HTR-8/SVneo (cell line): Measurements from ENCODE around the gene ZBTB1.
A peak's percentile ranks its signal among the peaks of the same experiment; 100 is the strongest.

Experiments
- DNase-seq: peaks from one replicate; pipeline ENCODE4 v3.0.0; 2011; ENCODE audit warnings: low spot score, mixed read lengths; ENCODE audit not compliant: insufficient read length
- FAIRE-seq: peaks from 2 replicates; lab custom pipeline; 2011; peaks lifted over from hg19 to GRCh38; lab: Jason Lieb, UNC

Gene ZBTB1, protein sequence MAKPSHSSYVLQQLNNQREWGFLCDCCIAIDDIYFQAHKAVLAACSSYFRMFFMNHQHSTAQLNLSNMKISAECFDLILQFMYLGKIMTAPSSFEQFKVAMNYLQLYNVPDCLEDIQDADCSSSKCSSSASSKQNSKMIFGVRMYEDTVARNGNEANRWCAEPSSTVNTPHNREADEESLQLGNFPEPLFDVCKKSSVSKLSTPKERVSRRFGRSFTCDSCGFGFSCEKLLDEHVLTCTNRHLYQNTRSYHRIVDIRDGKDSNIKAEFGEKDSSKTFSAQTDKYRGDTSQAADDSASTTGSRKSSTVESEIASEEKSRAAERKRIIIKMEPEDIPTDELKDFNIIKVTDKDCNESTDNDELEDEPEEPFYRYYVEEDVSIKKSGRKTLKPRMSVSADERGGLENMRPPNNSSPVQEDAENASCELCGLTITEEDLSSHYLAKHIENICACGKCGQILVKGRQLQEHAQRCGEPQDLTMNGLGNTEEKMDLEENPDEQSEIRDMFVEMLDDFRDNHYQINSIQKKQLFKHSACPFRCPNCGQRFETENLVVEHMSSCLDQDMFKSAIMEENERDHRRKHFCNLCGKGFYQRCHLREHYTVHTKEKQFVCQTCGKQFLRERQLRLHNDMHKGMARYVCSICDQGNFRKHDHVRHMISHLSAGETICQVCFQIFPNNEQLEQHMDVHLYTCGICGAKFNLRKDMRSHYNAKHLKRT

DNA sequence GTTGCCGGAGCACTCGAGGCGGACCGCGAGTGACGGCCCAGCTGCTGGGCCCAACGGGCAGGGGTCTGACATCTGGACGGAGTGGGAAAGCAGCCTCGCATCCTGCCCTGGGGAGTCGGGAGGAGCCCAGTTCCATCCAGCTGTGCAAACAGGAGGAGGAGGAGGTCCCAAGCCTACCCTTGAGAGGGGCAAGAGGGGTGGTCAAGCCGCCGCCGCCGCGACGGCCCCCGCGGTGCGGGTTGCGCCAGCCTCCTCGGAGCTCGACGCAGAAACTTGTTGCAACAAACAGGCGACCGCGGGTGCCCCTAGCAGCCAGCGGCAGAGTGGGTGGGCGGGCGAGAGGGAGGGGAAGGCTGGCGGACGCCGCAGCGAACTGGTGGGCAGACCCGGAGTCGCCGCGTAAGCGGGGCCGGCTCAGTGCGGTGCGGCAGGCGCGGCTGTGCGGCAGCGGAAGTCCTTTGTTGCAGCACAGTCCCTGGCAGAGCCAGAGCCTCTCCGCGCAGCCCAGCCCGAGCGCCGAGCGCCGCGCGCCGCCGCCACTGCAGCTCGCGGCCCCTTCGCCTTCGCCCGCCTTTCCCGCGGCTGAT is at the start of gene ZBTB1:
Gene ZBTB1, plus strand, starts transcription at position 461 of the 587 bp plus-strand sequence. CDS start 16,735 bp downstream, outside the sequence.
- DNase-seq (peak; percentile 87), FAIRE-seq (no peak)

DNA sequence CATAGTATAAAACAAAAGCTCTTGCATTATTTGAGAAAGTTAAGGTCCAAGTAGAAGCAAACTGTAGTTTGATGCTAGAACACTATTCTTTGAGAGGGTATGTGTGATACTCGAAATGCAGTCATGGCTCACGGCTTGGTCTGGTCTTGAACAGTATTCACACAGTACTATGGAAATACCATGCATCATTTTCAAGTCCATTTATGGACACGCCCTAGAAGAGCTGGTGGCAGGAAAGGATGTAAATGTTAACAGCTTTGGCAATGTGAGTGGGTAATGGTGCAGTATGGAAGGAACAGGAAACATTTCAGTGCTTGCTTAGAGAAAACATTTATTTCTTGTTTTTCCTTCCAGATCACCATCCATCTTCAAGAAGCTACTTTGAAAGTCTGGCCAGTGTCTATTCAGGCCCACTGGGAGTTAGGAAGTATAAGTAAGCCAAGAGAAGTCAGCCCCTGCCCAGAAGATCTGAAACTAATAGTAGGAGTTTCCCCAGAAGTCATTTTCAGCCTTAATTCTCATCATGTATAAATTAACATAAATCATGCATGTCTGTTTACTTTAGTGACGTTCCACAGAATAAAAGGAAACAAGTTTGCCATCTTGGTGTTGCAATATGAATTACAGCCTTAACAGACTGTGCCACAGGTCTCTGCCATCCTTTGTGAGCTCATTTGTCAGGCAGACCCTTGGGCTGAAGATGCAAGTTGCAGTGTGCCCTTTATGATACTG is 45.0 kb upstream of the ZBTB1 start:
- FAIRE-seq = peak; percentile 92

DNA sequence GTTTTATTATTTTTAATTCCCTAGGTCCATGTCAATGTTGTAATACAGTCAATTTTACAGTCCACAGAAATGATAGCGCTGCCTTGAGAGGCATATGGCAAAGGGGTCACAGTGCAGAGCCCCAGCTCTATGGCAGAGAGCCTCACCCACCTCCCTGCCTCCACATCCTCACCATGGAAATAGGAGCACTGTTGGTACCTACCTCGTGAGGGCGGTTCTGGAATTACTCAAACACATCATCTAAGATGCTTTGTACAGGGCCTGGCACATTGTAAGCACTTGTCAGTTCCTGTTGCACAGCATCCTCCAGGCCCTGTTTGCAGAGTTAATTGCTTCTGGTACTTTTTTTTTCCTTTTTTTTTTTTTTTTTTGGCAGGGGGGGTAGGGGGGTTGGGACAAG is 43.3 kb upstream of the ZBTB1 start:
- FAIRE-seq (peak; percentile 88), DNase-seq (no peak)

More for the DNA sequence above, 45.0 kb upstream of the ZBTB1 start:
- DNase-seq = no peak

DNA sequence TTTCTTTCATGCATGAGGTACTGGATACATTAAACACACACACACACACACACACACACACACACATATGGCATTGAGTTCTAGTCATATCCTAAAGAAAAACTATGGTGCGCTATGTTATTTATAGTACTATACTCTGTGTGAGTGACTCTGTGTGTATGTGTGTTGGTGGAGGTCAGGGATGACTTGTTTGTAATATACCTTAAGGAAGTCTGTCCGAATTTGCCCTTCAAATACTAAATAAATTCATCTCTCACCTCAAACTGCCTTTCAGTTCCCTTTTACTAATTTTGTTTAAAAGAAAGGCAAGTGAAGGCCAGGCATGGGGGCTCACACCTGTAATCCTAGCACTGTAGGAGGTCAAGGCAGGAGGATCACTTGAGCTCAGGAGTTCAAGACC is 41.4 kb upstream of the ZBTB1 start:
- FAIRE-seq = peak; percentile 92
- DNase-seq = no peak

DNA sequence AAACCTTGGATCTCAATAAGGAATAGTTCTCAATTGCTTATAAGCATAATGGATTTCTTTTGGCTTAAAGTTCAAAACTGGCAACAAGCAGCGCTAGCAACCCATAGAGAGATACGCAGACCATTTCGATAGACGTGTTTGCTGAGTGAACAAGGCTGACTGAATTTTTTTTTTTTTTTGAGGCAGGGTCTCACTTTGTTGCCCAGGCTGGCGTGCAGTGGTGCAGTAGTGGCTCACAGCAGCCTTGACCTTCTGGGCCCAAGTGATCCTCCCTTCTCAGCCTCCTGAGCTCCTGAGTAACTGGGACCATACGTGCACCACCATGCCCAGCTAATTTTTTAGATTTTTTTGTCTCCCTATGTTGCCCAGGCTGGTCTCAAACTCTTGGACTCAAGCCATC is 40.7 kb upstream of the ZBTB1 start:
- FAIRE-seq (no peak), DNase-seq (no peak)

DNA sequence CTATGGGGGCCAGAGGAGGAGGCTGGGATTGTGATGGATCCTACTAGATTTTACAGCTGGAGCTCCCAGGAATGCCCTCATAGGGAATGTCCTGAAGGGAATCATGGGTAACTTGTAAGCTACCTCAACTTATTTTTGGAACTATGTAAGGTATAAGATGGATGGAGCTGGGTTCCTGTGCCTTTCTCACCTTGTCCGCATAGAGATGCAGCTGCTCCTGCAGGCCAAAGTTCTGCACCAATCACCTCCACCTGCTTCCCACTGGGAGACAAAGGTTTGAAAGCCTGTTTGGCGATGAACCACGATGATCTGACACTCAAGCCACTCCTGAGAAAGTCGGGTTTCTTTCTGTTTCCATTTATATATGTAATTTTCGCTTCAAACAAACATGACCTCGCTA is 39.9 kb upstream of the ZBTB1 start:
- DNase-seq (peak; percentile 69), FAIRE-seq (no peak)

DNA sequence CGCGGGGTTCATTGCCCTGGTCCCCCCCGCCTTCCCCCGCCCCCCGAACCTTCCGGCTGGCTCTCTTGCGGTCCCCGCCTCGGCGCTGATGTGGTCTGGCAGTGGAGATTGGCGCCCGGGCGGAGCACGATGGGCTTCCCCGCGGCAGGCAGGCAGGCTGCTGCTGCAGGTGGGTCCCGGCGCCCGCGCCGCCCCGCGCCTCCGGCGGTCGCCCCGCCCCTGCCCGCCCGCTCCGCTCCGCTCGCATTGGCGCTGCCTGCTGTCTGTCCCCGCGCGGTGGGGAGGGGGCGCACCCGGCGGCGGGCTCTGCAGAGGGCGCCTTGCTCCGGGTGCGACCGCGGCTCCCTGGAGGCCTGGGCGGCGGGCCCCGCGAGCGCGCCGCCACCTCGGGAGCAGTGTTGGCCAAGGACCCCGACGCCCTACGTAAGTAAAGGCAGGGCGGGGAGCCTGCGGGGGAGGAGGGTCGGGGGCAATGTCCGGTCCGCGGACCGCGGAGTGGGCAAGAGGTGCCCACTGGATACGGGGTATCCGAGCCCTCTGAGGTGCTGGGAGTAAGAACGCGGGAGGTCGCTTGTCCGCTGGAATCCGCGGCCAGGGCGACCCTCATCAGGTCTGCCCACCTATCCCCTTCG is 39.3 kb upstream of the ZBTB1 start, which contains the start of gene AKAP5:
Gene AKAP5, plus strand, starts transcription at position 309 of the 632 bp plus-strand sequence. CDS start 2,896 bp downstream, outside the sequence.
- peak; percentile 99 for DNase-seq
- peak; percentile 99 for FAIRE-seq

DNA sequence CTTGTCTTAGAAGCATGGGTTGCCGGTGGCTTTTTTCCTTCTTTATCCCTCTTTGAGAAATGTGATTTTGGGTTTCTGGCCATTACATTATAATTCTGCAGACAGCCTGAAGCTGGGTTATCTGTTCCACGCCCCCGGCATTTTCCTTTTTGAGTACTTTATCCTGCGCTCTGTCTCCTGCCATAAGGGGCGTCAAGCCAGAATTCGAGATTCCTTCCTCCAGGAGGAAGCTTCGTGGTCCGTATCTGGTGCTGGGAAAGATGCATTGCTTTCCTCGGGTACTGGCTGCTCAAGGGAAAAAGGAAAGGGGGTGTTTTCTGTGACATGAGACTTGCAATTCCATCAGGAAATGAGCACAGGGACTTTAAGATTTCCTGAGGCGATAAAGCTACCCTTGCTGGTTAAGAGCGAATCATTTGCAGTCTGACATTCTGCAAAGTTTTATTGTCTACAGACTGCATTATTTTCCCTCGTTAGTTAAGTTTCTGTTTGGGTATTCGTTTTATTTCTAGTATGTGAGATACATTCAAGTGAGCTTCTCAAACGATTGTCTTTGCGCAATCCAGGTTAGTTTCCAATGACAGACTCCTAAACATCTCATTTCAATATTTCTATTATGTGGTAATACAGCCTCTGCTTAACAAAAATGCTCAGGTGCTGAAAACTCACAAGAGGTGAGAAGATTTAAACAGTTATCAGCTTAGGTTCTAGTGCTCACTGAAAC is 38.6 kb upstream of the ZBTB1 start:
- DNase-seq (peak; percentile 90), FAIRE-seq (no peak)

DNA sequence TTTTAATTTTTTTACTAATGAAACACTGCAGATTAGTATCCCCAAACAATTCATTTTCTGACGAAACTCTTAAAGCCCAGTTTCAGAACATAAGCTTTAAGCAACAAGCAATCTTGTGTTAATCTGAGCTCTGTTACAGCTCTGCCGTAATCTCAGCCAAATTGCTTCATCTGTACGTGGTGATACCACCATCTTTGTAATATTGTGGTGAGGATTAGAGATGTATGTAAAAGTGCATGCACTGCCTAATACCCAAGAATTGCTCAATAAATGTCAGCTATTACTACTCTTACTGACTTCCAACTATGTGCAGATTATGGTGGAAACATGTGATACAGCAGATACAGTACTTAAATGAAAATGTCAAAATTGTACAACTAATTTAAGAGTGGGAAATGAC is 37.5 kb upstream of the ZBTB1 start:
- peak; percentile 99 for FAIRE-seq

DNA sequence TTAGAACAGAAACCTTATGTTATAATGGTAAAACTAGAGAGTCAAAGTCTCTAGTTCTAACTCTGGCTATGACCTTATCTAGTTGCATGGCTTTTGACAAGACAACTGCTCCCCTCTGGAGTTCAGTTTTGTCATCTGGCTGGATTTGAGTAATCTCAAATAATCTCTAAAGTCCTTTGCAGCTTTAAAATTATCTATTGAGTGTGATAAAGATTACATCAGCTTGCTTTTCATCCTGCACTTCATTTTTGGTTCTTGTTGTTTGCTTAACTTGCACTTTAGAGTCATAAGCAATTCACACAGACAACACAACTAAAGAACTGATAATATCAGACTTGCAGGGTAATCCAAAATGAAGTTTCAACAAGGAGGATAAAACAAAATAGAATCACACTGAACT is 37.0 kb upstream of the ZBTB1 start:
- no peak for DNase-seq
- FAIRE-seq = no peak

More for the DNA sequence above, 37.5 kb upstream of the ZBTB1 start:
- DNase-seq = no peak

DNA sequence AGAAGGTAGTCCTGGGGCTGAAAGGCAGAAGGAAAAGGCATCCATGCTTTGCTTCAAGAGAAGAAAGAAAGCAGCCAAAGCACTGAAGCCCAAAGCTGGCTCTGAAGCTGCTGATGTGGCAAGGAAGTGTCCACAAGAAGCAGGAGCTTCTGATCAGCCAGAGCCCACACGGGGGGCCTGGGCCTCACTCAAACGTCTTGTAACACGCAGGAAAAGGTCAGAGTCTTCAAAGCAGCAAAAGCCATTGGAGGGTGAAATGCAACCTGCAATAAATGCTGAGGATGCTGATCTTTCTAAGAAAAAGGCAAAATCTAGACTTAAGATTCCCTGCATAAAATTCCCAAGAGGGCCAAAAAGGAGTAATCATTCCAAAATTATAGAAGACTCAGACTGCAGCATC is 36.1 kb upstream of the ZBTB1 start:
- no peak for DNase-seq
- no peak for FAIRE-seq

DNA sequence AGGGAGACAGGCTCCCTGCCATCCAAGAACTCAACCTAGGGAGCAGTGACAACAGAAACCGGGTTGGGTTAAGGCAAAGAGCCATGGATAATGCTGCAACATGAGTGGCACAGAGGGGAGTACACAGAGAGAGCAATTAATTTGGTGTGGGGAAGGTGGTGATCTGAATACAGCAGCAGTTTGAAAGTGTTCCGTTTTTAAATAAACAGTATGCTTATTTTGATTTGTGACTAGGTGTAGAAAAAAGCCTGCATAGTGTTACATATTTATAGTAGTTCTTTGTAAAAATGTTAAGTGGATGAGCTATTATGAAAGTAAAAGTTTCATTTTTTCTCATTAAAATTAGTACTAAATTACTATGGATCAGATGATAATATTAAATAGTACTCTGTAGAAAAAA is 30.5 kb upstream of the ZBTB1 start:
- FAIRE-seq = peak; percentile 94
- no peak for DNase-seq

DNA sequence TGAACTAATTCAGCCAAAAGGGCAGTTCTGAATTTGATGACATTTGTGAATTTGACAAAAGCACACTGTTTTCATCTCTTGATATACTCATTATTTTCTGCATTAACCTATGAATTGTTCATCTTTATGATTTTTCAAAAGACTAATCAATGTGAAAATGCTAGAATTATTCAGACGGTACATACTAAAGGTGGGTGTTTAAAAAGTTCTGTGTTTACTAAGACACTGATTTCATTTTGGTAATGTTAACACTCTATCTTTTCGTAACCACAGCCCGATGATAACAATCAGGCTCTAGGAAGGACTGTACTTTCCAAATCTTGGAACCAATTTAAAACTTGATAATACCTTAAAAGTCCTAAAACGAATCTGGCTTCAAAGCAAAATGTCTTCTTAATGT is 29.9 kb upstream of the ZBTB1 start:
- FAIRE-seq (peak; percentile 95), DNase-seq (no peak)

DNA sequence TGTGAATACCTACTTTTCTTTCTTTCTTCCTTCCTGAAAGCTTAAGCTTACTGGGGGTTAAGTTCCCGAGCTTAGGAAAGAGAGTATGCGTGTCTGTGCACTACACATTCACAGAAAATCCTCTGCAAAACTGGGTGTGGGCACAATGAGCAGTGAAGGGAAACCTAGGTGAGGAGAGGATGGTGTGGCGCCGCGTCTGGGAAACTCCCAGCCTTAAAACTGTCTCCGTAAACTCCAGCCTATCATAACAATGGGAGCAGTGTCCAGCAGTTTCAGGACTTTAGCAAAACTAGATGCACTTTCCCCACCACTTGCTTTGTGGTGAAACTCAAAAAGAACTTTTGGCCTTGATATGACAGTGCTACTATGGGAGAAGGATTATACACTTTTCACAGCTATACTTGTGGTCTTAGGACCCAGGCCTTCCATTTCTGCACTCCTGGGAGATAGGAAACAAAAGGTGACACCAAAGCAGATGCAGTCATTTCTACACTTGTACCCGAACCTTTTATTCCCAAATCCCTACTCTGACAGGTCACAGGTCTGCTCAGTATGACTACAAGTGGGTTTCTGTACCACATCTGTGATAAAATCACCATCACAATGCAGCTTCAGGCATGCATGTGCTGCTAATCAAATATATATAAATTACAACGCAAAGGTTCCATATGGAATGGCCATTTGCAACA is 28.8 kb upstream of the ZBTB1 start:
- DNase-seq (no peak), FAIRE-seq (peak; percentile 96)

DNA sequence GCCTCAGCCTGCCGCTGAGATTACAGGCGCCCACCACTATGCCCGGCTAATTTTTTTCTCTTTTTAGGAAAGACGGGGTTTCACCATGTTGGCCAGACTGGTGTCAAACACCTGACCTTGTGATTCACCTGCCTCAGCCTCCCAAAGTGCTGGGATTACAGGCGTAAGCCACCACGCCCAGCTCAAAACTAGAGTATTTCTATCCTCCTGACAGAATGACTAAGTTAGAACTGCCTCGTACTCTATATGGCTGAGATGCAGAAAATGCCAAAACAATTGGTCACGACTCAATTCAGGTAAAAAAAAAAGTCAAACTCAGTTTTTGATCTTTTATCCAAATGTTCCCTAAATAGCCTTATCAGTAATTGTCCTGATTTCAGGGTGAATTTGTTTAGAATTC is 28.1 kb upstream of the ZBTB1 start:
- FAIRE-seq (no peak), DNase-seq (no peak)

DNA sequence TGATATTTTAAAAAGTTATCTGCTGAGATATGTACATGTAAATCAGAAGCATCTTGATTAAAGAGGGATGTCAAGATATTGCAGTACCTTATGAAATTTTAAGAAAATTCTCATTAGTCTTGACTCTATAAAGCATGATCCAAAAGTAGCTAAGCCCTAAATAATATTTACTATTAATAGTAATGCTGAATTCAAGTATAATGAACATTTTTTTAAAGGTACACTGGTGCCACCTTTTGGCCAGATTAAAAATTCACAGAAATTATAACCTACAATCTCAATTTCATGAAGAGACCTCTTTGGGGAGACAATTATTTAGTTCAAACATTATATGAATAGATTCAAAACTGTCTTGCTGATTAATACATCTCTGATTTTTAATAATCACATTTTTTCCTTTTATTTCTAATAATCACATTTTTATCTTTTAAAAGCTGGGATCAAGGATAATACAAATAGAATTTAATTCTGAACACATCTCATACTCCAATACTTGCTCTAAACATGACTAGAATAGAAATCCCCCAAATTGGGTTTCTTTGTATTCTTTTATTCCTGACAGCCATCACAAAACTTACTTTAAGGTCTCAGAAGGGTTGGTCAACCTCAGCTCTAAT is 25.8 kb upstream of the ZBTB1 start:
- no peak for FAIRE-seq
- peak; percentile 68 for DNase-seq

DNA sequence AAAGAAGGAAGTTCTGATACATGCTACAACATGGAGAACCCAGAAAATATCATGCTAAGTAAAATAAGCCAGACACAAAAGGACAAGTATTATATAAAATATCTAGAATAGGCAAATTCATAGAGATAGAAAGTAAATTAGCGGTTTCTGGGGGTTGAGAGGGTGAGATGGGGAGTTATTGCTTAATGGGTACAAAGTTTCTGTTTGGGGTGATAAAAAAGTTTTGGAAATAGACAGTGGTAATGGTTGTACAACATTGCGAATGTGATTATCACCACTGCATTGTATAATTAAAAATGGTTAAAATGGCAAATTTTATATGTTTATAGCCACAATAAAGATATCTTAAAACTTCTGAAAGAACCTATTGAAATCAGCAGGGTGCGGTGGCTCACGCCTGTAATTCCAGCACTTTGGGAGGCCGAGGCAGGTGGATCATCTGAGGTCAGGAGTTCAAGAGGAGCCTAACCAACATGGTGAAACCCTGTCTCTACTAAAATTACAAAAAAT is 15.9 kb upstream of the ZBTB1 start:
- DNase-seq (no peak), FAIRE-seq (no peak)

DNA sequence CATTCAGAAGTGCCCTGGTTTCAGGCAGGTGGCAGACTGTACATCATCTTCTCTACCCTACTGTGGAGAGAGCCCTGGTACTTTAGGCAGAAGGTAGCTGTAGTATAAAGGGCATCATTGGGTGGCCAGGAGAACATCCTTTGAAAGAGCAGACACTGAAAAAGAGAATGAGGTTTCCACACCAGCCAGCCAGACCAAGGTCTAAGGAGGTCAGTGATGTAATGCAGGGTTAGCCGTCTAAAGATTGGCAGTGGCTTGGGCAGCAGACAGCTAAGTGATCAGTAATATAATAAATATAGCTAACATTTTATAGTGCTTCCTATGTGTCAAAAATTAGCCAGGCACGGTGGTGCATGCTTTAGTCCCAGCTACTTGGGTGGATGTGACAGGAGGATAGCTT is 12.9 kb upstream of the ZBTB1 start:
- FAIRE-seq (peak; percentile 92), DNase-seq (no peak)
